ENCODE results near the gene BACE2. TPM values are rescaled to one million over a fixed set of nuclear protein-coding genes. Genes with fewer than 3 reads are reported as not detected.

The BACE2 gene
- total RNA-seq, 1 donor: 122 TPM

DNA sequence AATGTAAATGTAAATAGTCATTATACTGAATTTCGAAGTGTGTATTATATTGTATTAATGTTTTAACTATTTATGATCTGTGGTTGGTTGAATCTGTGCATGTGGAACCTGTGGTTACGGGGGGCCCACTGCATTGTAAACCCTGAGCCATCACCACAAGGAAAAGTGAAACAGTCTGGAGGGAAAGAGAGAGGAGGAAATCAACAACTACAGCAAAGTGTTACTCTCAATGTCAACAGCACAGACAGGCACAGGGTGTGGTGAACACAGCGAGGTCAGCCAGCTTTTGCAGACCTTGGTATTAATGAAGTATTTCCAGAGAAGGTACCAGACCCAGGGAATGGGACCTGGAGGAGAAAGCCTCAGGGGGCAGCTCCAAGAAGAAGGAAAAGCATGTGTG is 37.1 kb upstream of the BACE2 start:
- TF ChIP-seq, protein P1, sequence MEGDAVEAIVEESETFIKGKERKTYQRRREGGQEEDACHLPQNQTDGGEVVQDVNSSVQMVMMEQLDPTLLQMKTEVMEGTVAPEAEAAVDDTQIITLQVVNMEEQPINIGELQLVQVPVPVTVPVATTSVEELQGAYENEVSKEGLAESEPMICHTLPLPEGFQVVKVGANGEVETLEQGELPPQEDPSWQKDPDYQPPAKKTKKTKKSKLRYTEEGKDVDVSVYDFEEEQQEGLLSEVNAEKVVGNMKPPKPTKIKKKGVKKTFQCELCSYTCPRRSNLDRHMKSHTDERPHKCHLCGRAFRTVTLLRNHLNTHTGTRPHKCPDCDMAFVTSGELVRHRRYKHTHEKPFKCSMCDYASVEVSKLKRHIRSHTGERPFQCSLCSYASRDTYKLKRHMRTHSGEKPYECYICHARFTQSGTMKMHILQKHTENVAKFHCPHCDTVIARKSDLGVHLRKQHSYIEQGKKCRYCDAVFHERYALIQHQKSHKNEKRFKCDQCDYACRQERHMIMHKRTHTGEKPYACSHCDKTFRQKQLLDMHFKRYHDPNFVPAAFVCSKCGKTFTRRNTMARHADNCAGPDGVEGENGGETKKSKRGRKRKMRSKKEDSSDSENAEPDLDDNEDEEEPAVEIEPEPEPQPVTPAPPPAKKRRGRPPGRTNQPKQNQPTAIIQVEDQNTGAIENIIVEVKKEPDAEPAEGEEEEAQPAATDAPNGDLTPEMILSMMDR (IDR thresholded peaks at IDR 0.05; ENCODE audit: insufficient read depth, low read length): no peak
- H3K4me3 ChIP-seq (ENCODE audit: low read depth, low read length): no peak overlapping the region
- no peak for DNase-seq (ENCODE audit: low read depth)

DNA sequence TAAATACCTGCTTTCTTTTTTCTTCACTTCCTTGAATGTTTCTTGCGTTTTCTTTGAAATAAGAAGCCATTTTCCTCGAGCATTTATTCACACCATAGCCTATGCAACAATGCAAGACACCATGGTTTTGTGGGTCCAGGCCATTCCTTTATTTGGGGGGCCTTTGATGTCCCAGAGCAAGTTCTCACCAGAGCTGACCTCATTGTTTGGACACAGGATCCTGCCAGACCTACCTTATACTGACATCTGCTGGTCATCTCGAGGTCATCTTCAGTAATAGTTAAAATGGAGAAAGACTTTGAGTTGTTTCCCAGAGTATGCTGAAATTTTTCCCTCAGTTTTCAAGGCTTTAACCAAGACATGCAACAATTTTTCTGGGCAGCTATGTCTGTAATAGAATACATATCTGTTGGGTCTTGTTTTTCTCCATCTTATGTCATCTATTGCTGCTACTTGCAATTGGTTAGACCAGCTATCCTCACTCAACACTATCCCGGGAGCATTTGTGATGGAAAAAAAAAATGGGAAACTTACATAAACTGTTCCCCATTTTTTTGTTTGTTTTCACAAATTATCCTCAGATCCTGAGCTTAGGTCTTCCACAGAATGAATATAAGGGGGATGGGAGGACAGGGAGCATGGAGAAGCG is 34.0 kb upstream of the BACE2 start:
- peak; percentile 58 for DNase-seq (ENCODE audit: low read depth)
- TF ChIP-seq, protein P1 (IDR thresholded peaks at IDR 0.05; ENCODE audit: insufficient read depth, low read length): peak; percentile 55
- H3K4me3 ChIP-seq (ENCODE audit: low read depth, low read length): no peak overlapping the region

DNA sequence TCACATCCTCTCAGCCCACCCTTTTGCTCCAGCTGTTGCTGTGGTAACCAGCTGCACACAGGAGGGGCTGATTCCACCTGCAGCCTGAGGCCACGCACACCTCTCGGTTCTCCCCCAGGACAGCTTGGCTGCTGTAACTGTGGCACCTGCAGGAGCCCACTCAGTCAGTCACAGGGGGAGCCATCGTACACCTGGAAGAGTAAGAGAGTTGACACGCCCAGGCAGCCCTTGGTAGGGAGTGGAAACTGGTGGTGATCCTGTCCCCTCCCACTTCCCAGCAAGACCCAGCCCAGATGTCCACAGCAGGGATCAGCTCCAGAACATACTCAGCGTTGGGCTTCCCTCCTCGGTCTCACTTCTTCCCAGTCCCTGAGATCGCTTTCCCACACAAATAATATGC is 32.2 kb upstream of the BACE2 start:
- H3K4me3 ChIP-seq (ENCODE audit: low read depth, low read length): no peak overlapping the region
- no peak for DNase-seq (ENCODE audit: low read depth)
- TF ChIP-seq, protein P1 (IDR thresholded peaks at IDR 0.05; ENCODE audit: insufficient read depth, low read length): no peak

DNA sequence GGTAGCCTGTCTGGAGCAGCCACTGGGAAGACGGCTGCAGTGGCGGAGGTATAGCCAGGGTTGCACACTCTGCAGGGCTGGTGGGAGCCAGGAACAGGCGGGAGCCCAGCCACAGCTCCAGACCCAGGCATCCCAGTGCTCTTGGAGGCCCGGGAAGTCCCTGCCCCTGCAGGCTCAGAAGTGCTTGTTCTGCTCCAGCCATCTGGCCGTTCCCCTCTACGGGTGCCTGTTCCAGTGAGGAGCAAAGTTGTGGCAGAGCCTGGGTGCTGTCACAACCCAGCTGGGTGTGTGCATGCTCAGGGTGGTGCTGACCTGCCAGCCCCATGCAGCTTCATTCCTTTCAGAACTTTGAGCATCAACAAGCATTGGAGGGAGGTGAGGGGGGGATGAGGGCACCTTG is 31.7 kb upstream of the BACE2 start:
- TF ChIP-seq, protein P1 (IDR thresholded peaks at IDR 0.05; ENCODE audit: insufficient read depth, low read length): no peak
- H3K4me3 ChIP-seq (ENCODE audit: low read depth, low read length): no peak overlapping the region
- no peak for DNase-seq (ENCODE audit: low read depth)

DNA sequence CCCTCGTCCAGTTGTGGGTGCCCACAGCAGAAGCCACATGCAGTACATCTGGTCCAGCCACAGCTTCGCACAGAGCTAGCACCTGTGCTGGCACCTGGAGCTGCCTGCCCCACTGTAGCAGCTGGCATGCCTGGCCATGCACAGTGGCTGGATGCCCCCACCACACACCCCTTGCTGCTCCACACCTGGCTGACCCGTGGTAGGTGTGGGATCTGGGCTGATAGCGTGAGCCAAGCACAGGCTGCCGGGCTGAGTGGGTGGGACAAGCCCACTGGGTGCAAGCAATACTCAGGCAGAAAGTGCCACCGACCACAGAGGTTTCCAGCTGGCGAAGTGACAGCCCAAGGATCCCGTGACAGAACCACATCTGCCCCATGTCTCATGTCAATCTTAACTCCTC is 30.6 kb upstream of the BACE2 start:
- H3K4me3 ChIP-seq (ENCODE audit: low read depth, low read length): no peak overlapping the region
- TF ChIP-seq, protein P1 (IDR thresholded peaks at IDR 0.05; ENCODE audit: insufficient read depth, low read length): no peak
- DNase-seq (ENCODE audit: low read depth): no peak

DNA sequence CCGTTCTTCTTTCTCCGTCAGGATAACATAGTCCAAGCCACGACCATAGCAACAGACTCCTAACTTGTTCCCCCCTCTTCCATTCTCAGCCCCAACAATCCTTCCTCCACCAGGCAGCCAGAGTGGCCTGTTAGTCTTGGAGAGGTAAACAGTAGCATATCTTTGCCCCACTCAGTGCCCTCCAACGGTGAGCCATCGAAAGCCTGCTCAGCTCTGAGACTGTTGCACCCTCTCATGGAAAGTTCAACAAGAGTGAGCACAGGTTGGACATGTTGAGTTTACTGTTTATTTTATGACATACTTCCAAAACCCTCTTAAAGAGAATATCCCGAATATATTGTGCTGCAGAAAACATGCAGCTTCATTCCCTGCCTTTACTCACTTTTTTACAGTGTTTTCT is 30.1 kb upstream of the BACE2 start:
- DNase-seq (ENCODE audit: low read depth): no peak
- TF ChIP-seq, protein P1 (IDR thresholded peaks at IDR 0.05; ENCODE audit: insufficient read depth, low read length): no peak
- H3K4me3 ChIP-seq (ENCODE audit: low read depth, low read length): no peak overlapping the region

DNA sequence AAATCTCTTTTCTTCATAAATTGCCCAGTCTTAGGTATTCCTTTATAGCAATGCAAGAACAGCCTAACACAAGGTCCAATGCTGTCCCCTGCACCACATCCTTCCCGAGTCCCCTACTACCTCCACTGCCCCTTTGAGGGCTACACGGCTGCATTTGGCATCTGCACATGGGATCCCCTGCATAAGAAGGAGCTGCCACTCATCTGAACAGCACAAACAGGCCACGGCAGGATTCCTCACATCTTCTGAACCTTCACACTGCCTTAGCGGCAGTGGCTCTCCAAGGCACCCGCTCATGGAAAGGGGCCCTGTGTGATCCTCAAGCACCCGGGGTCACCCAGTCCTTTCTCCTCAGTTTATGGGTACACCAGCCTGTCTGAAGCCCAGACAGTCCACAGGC is 29.2 kb upstream of the BACE2 start:
- no peak overlapping the region for H3K4me3 ChIP-seq (ENCODE audit: low read depth, low read length)
- DNase-seq (ENCODE audit: low read depth): no peak
- TF ChIP-seq, protein P1 (IDR thresholded peaks at IDR 0.05; ENCODE audit: insufficient read depth, low read length): no peak
